SK-N-SH (cell line): ENCODE results near the gene MUC12. TPM values are rescaled to one million over a fixed set of nuclear protein-coding genes. Genes with fewer than 3 reads are reported as not detected.

Experiments used
- CTCF ChIA-PET: fragments of 300-600, 350-600 bp; formaldehyde crosslinking; extraction: SDS; loops from one replicate; lab custom pipeline; 2021; lab: Yijun Ruan, JAX
- POLR2A ChIA-PET: fragments of 350-600 bp; sonication (Branson Sonifier 250); formaldehyde crosslinking; extraction: SDS; loops from one replicate; lab custom pipeline; 2020; ENCODE audit warnings: antibody characterized with exemption, inconsistent platforms; lab: Yijun Ruan, JAX
- DNase-seq: peaks from one replicate; pipeline ENCODE4 v3.0.0; 2012
- H2AFZ ChIP-seq: fragments of 200-600 bp; sonication (generic); 2 replicates; pipeline ENCODE4 v1.8.1; 2016; ENCODE audit warnings: antibody characterized with exemption, mild to moderate bottlenecking, low read depth
- H3F3A ChIP-seq: fragments of 200-600 bp; sonication (generic); replicated peaks from 2 replicates; pipeline ENCODE3; 2016; ENCODE audit warnings: antibody characterized with exemption, mild to moderate bottlenecking; ENCODE audit not compliant: insufficient read depth
- H3K27ac ChIP-seq, 2 experiments: fragments of 200-500 bp in 1 of 2; fragments of 200-600 bp in 1 of 2; sonication (Bioruptor generic) in 1 of 2; sonication (generic), shearing (Covaris generic) in 1 of 2; 2 replicates each; pipeline versions ENCODE4 v1.5.1 to v1.6.1; 2014 to 2016; ENCODE audit warnings: low read depth in 2 of 2, inconsistent platforms in 1 of 2, low read length in 1 of 2, mild to moderate bottlenecking in 1 of 2, mixed read lengths in 1 of 2
- H3K27me3 ChIP-seq: fragments of 200-600 bp; sonication (generic), shearing (Covaris generic); 2 replicates; pipeline ENCODE4 v1.6.1; 2016; ENCODE audit warnings: mixed run types; ENCODE audit not compliant: insufficient read depth
- H3K36me3 ChIP-seq, 2 experiments: fragments of 200-500 bp in 1 of 2; fragments of 200-600 bp in 1 of 2; sonication (Bioruptor generic) in 1 of 2; sonication (generic) in 1 of 2; replicated peaks in 1 of 2; 2 replicates each; pipeline versions ENCODE3 to v1.5.1; 2014 to 2016; ENCODE audit warnings: low read length in 1 of 2, mild to moderate bottlenecking in 1 of 2; ENCODE audit not compliant: insufficient read depth in 2 of 2, control insufficient read depth in 1 of 2
- H3K4me1 ChIP-seq, 2 experiments: fragments of 200-500 bp in 1 of 2; fragments of 200-600 bp in 1 of 2; sonication (Bioruptor generic) in 1 of 2; sonication (generic), shearing (Covaris generic) in 1 of 2; 2 replicates each; pipeline versions ENCODE4 v1.5.1 to v1.6.1; 2014 to 2016; ENCODE audit warnings: low read depth in 1 of 2, low read length in 1 of 2, mixed run types in 1 of 2; ENCODE audit not compliant: insufficient read depth in 2 of 2, control insufficient read depth in 1 of 2
- H3K4me2 ChIP-seq: fragments of 200-600 bp; sonication (generic), shearing (Covaris generic); 2 replicates; pipeline ENCODE4 v1.6.1; 2017; ENCODE audit warnings: mixed run types
- H3K4me3 ChIP-seq, 2 experiments: fragments of 200-500 bp in 1 of 2; fragments of 200-600 bp in 1 of 2; sonication (Bioruptor generic) in 1 of 2; sonication (generic), shearing (Covaris generic) in 1 of 2; 2 replicates each; pipeline versions ENCODE4 v1.5.1 to v1.8.1; 2014 to 2016; ENCODE audit warnings: low read depth in 2 of 2, inconsistent platforms in 1 of 2, low read length in 1 of 2, mild to moderate bottlenecking in 1 of 2, mixed read lengths in 1 of 2, moderate library complexity in 1 of 2
- H3K79me2 ChIP-seq: fragments of 200-600 bp; sonication (generic); 2 replicates; pipeline ENCODE4 v1.8.1; 2017; ENCODE audit warnings: mild to moderate bottlenecking; ENCODE audit not compliant: insufficient read depth
- H3K9ac ChIP-seq: fragments of 200-600 bp; sonication (generic); 2 replicates; pipeline ENCODE4 v1.6.1; 2017; ENCODE audit warnings: mixed run types
- H3K9me2 ChIP-seq: fragments of 200-600 bp; sonication (generic); 2 replicates; pipeline ENCODE4 v1.6.1; 2017; ENCODE audit warnings: mixed run types
- H3K9me3 ChIP-seq: fragments of 200-600 bp; sonication (generic); 2 replicates; pipeline ENCODE4 v1.6.1; 2017; ENCODE audit warnings: mixed run types, mild to moderate bottlenecking, moderate library complexity
- H4K20me1 ChIP-seq: fragments of 200-600 bp; sonication (generic); 2 replicates; pipeline ENCODE4 v1.6.1; 2017; ENCODE audit warnings: mild to moderate bottlenecking, mixed run types; ENCODE audit not compliant: insufficient read depth
- EP300 ChIP-seq, 2 experiments: IDR thresholded peaks; 2 replicates each; pipeline versions ENCODE4 v1.4.0 to v1.6.1; 2012; ENCODE audit warnings: borderline replicate concordance in 1 of 2, low read depth in 1 of 2, low read length in 1 of 2
- FOSL2 ChIP-seq: IDR thresholded peaks from 2 replicates; pipeline ENCODE4 v1.4.0; 2012; ENCODE audit warnings: low read depth, mild to moderate bottlenecking, moderate library complexity, borderline replicate concordance
- FOXJ3 ChIP-seq: sonication (generic); formaldehyde crosslinking; IDR thresholded peaks from 2 replicates; pipeline ENCODE4 v1.5.1; 2020; ENCODE audit warnings: mild to moderate bottlenecking, missing genetic modification reagents
- FOXM1 ChIP-seq: IDR thresholded peaks from 2 replicates; pipeline ENCODE4 v1.4.0; 2012; ENCODE audit warnings: low read depth, mild to moderate bottlenecking
- GATA2 ChIP-seq: sonication (generic); formaldehyde crosslinking; IDR thresholded peaks from 2 replicates; pipeline ENCODE4 v1.5.0; 2020; ENCODE audit warnings: mild to moderate bottlenecking, missing genetic modification reagents
- JUND ChIP-seq: IDR thresholded peaks from 2 replicates; pipeline ENCODE4 v1.4.0; 2012
- MEF2A ChIP-seq: IDR thresholded peaks from 2 replicates; pipeline ENCODE4 v1.4.0; 2012; ENCODE audit warnings: low read depth, borderline replicate concordance
- NFIC ChIP-seq: IDR thresholded peaks from 2 replicates; pipeline ENCODE4 v1.4.0; 2012; ENCODE audit warnings: borderline replicate concordance
- RAD21 ChIP-seq: IDR thresholded peaks from 2 replicates; pipeline ENCODE4 v1.6.1; 2012; ENCODE audit warnings: mild to moderate bottlenecking, low read length
- SIN3A ChIP-seq: IDR thresholded peaks from 2 replicates; pipeline ENCODE4 v1.6.1; 2012; ENCODE audit warnings: low read depth, mild to moderate bottlenecking, low read length, moderate library complexity, borderline replicate concordance
- SMC3 ChIP-seq: IDR thresholded peaks from 2 replicates; pipeline ENCODE4 v1.6.1; 2012; ENCODE audit warnings: low read depth, low read length, improper control_type of control experiment
- TAF1 ChIP-seq: IDR thresholded peaks from 2 replicates; pipeline ENCODE4 v1.6.1; 2012; ENCODE audit warnings: low read depth, mild to moderate bottlenecking, low read length, moderate library complexity, borderline replicate concordance
- YY1 ChIP-seq: IDR thresholded peaks from 2 replicates; pipeline ENCODE4 v1.4.0; 2012; ENCODE audit warnings: low read depth, mild to moderate bottlenecking
- WGBS: methylation state at CpG from one replicate; pipeline ENCODE4 v1.1.6; 2017; ENCODE audit warnings: low lambda C conversion rate; 5-methylcytosine and 5-hydroxymethylcytosine counted together
- polyA plus RNA-seq, 3 experiments: library from polyadenylated mRNA; depleted of rRNA; stranded (reverse); fragments of >200 nt; gene quantifications; 2 replicates each; pipeline ENCODE4 v1.2.3, GENCODE V29; 2012
- TF ChIP-seq, protein P1 (sequence below): fragments of 150-350 bp; IDR thresholded peaks from 2 replicates; pipeline ENCODE4 v1.6.1; 2017; ENCODE audit warnings: antibody characterized with exemption, low read length, low read depth, borderline replicate concordance
- TF ChIP-seq, protein P2 (sequence below): fragments of 200-600 bp; sonication (generic); IDR thresholded peaks from 2 replicates; pipeline ENCODE4 v1.6.1; 2017; ENCODE audit warnings: antibody characterized with exemption, mild to moderate bottlenecking, moderate library complexity
- TF ChIP-seq, protein P3 (sequence below): IDR thresholded peaks from 2 replicates; pipeline ENCODE4 v1.4.0; 2012; ENCODE audit warnings: low read depth, borderline replicate concordance

The MUC12 gene
- polyA plus RNA-seq, 1 of the 3 experiments (the other 2 are of a cell fraction): not detected

DNA sequence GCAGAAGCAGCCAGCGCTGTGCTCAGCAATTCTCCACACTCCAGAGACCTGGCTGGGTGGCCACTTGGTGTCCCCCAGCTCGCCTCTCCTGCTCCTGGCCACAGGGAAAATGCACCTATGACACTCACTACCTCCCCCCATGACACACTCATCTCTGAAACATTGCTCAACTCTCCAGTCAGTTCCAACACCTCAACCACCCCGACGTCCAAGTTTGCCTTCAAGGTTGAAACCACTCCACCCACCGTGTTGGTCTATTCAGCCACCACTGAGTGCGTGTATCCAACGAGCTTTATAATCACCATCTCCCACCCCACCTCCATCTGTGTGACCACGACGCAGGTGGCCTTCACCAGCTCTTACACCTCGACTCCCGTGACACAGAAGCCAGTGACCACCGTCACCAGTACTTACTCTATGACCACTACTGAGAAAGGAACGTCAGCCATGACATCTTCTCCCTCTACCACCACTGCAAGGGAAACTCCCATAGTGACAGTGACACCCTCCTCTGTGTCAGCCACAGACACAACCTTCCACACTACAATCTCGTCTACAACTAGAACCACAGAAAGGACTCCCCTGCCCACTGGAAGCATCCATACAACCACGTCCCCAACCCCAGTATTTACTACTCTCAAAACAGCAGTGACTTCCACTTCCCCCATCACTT is 17.3 kb upstream of the MUC12 start:
- WGBS: 6% methylated on average over 15 of the region's 15 CpGs
- DNase-seq: no peak
- Histone ChIP-seq H3K36me3 (no peaks in the 10 kb centered on the region), H3K4me2 (no peak overlapping the region), H3K4me3 (no peak overlapping the region), H3K9me2 (no peaks in the 10 kb centered on the region), H3K9ac (no peak overlapping the region), H3F3A (no peaks in the 10 kb centered on the region), H3K79me2 (no peaks in the 10 kb centered on the region), H3K4me1 (no peaks in the 10 kb centered on the region), H4K20me1 (no peaks in the 10 kb centered on the region), H3K9me3 (no peaks in the 10 kb centered on the region), H3K27me3 (peaks cover 44% of the 10 kb centered on the region), H3K27ac (no peak overlapping the region), H2AFZ (no peak overlapping the region)
- CTCF ChIA-PET: interaction anchor here (0.8 to 3.5 kb wide), 6 partner anchors 14 to 192 kb away, joined by 3 to 15 read pairs (median 4); partner anchors contain the start of gene ACHE
- POLR2A ChIA-PET: no interaction called here
- TF ChIP-seq, protein P1, sequence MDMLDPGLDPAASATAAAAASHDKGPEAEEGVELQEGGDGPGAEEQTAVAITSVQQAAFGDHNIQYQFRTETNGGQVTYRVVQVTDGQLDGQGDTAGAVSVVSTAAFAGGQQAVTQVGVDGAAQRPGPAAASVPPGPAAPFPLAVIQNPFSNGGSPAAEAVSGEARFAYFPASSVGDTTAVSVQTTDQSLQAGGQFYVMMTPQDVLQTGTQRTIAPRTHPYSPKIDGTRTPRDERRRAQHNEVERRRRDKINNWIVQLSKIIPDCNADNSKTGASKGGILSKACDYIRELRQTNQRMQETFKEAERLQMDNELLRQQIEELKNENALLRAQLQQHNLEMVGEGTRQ: no peak
- TF ChIP-seq FOXJ3 (CRISPR knock-in tag) (no peak), NFIC (no peak), SMC3 (no peak), EP300 (IDR thresholded peaks at IDR 0.05; ENCODE audit: borderline replicate concordance in 1 of 2, low read depth in 1 of 2, low read length in 1 of 2) (no peak), FOSL2 (no peak), FOXM1 (no peak), SIN3A (no peak), MEF2A (no peak), JUND (no peak), TAF1 (no peak), GATA2 (CRISPR knock-in tag) (no peak), RAD21 (no peak), YY1 (no peak)
- TF ChIP-seq, protein P2, sequence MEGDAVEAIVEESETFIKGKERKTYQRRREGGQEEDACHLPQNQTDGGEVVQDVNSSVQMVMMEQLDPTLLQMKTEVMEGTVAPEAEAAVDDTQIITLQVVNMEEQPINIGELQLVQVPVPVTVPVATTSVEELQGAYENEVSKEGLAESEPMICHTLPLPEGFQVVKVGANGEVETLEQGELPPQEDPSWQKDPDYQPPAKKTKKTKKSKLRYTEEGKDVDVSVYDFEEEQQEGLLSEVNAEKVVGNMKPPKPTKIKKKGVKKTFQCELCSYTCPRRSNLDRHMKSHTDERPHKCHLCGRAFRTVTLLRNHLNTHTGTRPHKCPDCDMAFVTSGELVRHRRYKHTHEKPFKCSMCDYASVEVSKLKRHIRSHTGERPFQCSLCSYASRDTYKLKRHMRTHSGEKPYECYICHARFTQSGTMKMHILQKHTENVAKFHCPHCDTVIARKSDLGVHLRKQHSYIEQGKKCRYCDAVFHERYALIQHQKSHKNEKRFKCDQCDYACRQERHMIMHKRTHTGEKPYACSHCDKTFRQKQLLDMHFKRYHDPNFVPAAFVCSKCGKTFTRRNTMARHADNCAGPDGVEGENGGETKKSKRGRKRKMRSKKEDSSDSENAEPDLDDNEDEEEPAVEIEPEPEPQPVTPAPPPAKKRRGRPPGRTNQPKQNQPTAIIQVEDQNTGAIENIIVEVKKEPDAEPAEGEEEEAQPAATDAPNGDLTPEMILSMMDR: no peak
- TF ChIP-seq, protein P3, sequence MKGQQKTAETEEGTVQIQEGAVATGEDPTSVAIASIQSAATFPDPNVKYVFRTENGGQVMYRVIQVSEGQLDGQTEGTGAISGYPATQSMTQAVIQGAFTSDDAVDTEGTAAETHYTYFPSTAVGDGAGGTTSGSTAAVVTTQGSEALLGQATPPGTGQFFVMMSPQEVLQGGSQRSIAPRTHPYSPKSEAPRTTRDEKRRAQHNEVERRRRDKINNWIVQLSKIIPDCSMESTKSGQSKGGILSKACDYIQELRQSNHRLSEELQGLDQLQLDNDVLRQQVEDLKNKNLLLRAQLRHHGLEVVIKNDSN: no peak
